GM12878 (cell line): ENCODE results near the gene DUSP16.

ENCODE experiments used
- BCLAF1 ChIP-seq: fragments of 450-650 bp; IDR thresholded peaks from 2 replicates; pipeline ENCODE4 v1.6.1; 2017; ENCODE audit warnings: antibody characterized with exemption, mild to moderate bottlenecking, moderate library complexity
- CTCF ChIP-seq, 3 experiments: IDR thresholded peaks in 2 of 3; conservative IDR thresholded peaks in 1 of 3; 2 replicates each; pipeline ENCODE4 v1.5.1; 2011; ENCODE audit warnings: low read depth in 3 of 3, low read length in 3 of 3, mild to moderate bottlenecking in 3 of 3, control low read depth in 2 of 3, moderate library complexity in 2 of 3, inconsistent platforms in 1 of 3, mixed read lengths in 1 of 3; ENCODE audit not compliant: control insufficient read depth in 2 of 3, insufficient read depth in 1 of 3; ENCODE audit errors: extremely low read depth in 1 of 3
- EP300 ChIP-seq, 2 experiments: fragments of 150-350 bp in 1 of 2; IDR thresholded peaks; 2 replicates each; pipeline ENCODE4 v1.6.1; 2011 to 2012; ENCODE audit warnings: low read depth in 2 of 2, low read length in 2 of 2, borderline replicate concordance in 1 of 2, improper control_type of control experiment in 1 of 2, inconsistent platforms in 1 of 2; ENCODE audit not compliant: control insufficient read depth in 1 of 2
- ETV6 ChIP-seq, 2 experiments: fragments of 450-650 bp in 1 of 2; IDR thresholded peaks in 1 of 2; conservative IDR thresholded peaks in 1 of 2; 2 replicates each; pipeline ENCODE4 v1.6.1; 2014; ENCODE audit warnings: antibody characterized with exemption in 1 of 2, borderline replicate concordance in 1 of 2, low read depth in 1 of 2, mild to moderate bottlenecking in 1 of 2, moderate library complexity in 1 of 2
- FOXK2 ChIP-seq: fragments of 450-650 bp; IDR thresholded peaks from 2 replicates; pipeline ENCODE4 v1.6.1; 2017; ENCODE audit warnings: mild to moderate bottlenecking, moderate library complexity
- MAX ChIP-seq: IDR thresholded peaks from 2 replicates; pipeline ENCODE4 v1.6.1; 2012; ENCODE audit warnings: low read depth, low read length, improper control_type of control experiment
- NFXL1 ChIP-seq: fragments of 450-650 bp; IDR thresholded peaks from 2 replicates; pipeline ENCODE4 v1.6.1; 2017; ENCODE audit warnings: antibody characterized with exemption, mild to moderate bottlenecking, borderline replicate concordance
- NR2C2 ChIP-seq: IDR thresholded peaks from 2 replicates; pipeline ENCODE4 v1.6.1; 2011; ENCODE audit warnings: borderline replicate concordance, low read depth; ENCODE audit not compliant: control insufficient read depth, insufficient read length
- POLR2A ChIP-seq: IDR thresholded peaks from 2 replicates; pipeline ENCODE4 v1.6.1; 2011; ENCODE audit warnings: low read depth, mild to moderate bottlenecking, low read length
- POLR2AphosphoS5 ChIP-seq: IDR thresholded peaks from 2 replicates; pipeline ENCODE4 v1.6.1; 2011; ENCODE audit warnings: mild to moderate bottlenecking, low read length, inconsistent platforms
- SMARCA5 ChIP-seq: fragments of 450-650 bp; IDR thresholded peaks from 2 replicates; pipeline ENCODE4 v1.6.1; 2017; ENCODE audit warnings: mild to moderate bottlenecking
- ZZZ3 ChIP-seq: IDR thresholded peaks from 2 replicates; pipeline ENCODE4 v1.6.1; 2011; ENCODE audit warnings: low read depth; ENCODE audit not compliant: control insufficient read depth, insufficient read length
- TF ChIP-seq, protein P1 (sequence below): fragments of 450-650 bp; IDR thresholded peaks from 2 replicates; pipeline ENCODE4 v1.6.1; 2017; ENCODE audit warnings: borderline replicate concordance

- TF ChIP-seq, protein P1, sequence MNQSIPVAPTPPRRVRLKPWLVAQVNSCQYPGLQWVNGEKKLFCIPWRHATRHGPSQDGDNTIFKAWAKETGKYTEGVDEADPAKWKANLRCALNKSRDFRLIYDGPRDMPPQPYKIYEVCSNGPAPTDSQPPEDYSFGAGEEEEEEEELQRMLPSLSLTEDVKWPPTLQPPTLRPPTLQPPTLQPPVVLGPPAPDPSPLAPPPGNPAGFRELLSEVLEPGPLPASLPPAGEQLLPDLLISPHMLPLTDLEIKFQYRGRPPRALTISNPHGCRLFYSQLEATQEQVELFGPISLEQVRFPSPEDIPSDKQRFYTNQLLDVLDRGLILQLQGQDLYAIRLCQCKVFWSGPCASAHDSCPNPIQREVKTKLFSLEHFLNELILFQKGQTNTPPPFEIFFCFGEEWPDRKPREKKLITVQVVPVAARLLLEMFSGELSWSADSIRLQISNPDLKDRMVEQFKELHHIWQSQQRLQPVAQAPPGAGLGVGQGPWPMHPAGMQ = no peak
- TF ChIP-seq SMARCA5 = no peak
- TF ChIP-seq CTCF (IDR thresholded peaks at IDR 0.05 in 2 of 3, conservative IDR thresholded peaks at IDR 0.05 in 1 of 3; ENCODE audit: control insufficient read depth in 2 of 3, extremely low read depth in 1 of 3, insufficient read depth in 1 of 3, low read depth in 3 of 3, low read length in 3 of 3) = no peak
- TF ChIP-seq ETV6 (conservative IDR thresholded peaks at IDR 0.05 in 1 of 2, IDR thresholded peaks at IDR 0.05 in 1 of 2; ENCODE audit: borderline replicate concordance in 1 of 2, low read depth in 1 of 2) = no peak
- TF ChIP-seq NR2C2 = no peak
- TF ChIP-seq POLR2A = no peak
- TF ChIP-seq MAX = no peak
- TF ChIP-seq BCLAF1 = no peak
- TF ChIP-seq FOXK2 = no peak
- no peak for TF ChIP-seq EP300 (IDR thresholded peaks at IDR 0.05; ENCODE audit: borderline replicate concordance in 1 of 2, control insufficient read depth in 1 of 2, low read depth in 2 of 2, low read length in 2 of 2)
- no peak for TF ChIP-seq ZZZ3
- no peak for TF ChIP-seq POLR2AphosphoS5
- TF ChIP-seq NFXL1 = no peak
Observed at GRCh38 chr12:12533238-12533829, 29.3 kb downstream of the DUSP16 start.
